ENCODE results near the gene HSPA12B.
A peak's percentile ranks its signal among the peaks of the same experiment; 100 is the strongest.

The HSPA12B gene

GRCh38 chr20:3749087-3749688, 16.7 kb downstream of the HSPA12B start:
- no peak for DNase-seq (ENCODE audit: low read depth)

DNA sequence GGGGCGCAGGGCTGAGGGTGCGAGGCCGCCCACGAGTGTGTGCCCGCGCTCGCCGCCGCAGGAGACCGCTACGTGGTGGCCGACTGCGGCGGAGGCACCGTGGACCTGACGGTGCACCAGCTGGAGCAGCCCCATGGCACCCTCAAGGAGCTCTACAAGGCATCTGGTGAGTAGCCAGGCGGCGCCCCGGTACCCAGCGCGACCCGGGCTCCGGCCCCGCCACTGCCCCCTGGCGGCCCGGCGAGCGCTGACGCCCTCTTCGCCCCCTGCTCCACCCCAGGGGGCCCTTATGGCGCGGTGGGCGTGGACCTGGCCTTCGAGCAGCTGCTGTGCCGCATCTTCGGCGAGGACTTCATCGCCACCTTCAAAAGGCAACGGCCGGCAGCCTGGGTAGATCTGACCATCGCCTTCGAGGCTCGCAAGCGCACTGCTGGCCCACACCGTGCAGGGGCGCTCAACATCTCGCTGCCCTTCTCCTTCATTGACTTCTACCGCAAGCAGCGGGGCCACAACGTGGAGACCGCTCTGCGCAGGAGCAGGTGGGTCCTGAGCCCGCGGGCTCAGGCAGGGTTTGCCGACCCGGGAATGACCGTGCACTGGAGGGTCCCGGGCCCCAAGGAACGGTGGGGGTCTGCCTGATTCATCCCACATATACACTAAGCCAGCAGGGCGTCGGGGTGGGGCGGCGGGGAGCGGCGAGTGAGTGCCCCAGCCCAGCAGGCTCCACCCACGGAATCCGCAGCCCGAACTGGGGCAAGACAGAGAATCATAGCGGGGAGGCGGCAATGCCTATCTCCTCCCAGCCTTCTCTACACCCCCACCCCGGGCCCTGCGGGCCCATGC, 17.4 kb downstream of the HSPA12B start:
- DNase-seq (ENCODE audit: low read depth) = no peak

DNA sequence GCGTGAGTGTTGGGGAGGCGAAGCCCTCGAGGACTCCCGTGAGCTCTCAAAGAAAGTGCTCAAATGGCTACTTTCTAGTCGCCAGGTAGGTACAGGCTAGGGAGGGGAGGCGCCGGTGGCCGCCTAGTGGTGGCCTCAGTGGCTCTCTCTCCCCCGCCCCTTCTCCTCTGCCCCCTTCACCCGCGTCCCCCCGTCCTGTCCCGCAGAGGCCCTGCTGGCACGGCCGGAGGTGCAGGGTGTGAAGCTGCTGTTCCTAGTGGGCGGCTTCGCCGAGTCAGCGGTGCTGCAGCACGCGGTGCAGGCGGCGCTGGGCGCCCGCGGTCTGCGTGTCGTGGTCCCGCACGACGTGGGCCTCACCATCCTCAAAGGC, 18.8 kb downstream of the HSPA12B start:
- no peak for DNase-seq (ENCODE audit: low read depth)

GRCh38 chr20:3751675-3752385, 19.3 kb downstream of the HSPA12B start:
- peak; percentile 27 for DNase-seq (ENCODE audit: low read depth)

GRCh38 chr20:3752386-3752759, 19.9 kb downstream of the HSPA12B start:
- no peak for DNase-seq (ENCODE audit: low read depth)

GRCh38 chr20:3753098-3753497, 20.6 kb downstream of the HSPA12B start:
- peak; percentile 71 for DNase-seq (ENCODE audit: low read depth)

GRCh38 chr20:3753501-3754275, 21.2 kb downstream of the HSPA12B start:
- DNase-seq (ENCODE audit: low read depth) = no peak

GRCh38 chr20:3754276-3754630, 21.8 kb downstream of the HSPA12B start:
- no peak for DNase-seq (ENCODE audit: low read depth)

DNA sequence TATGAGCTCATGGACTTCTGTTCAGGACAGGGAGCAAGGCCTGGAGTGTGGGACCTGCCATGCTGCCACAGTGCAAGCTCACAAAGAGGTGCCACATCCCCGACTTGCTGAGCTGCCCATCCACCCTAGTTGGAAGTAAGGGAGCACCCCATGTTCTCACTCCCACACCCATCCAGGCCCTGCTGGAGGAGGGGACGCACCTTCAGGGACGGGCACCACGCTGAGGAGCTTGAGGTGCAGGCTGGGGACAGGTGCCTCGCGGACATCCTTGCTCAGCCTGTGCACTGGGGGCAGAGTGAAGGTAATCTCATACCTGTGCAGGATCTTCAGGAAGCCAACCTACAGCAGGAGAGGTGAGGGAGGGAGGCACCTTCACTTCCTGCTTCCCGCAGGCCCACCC, 22.8 kb downstream of the HSPA12B start:
- no peak for DNase-seq (ENCODE audit: low read depth)

DNA sequence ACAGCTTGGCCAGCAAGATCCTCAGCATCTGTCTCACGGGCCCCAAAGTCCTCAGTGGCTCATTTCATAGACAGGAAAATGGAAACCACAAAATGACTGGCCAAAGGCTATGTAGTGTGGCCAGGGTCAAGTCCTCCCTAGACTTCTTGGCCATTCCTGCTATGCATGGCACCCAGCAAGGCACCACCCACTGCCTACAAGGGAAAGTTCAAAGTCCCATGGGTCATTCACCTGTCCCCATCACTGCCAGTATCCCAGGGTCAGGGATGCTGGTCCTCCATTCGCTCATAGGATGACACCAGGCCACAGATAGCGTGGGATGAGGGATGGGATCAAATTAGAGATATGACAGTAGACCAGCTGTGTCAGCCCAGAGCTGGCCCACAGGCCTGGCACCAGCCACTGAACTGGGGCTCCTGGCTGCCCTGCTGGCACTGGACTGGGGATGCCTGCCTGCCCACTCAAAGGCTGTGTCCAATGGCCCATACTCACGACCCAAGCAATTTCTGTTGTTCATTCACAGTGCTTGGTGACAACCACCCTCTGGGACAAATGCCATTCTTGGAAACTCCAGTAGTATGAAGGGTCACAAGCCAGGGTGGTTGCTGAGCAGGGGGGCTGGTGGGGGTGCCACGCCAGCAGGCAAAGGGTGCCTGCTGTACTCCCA, 23.5 kb downstream of the HSPA12B start:
- DNase-seq (ENCODE audit: low read depth) = no peak

DNA sequence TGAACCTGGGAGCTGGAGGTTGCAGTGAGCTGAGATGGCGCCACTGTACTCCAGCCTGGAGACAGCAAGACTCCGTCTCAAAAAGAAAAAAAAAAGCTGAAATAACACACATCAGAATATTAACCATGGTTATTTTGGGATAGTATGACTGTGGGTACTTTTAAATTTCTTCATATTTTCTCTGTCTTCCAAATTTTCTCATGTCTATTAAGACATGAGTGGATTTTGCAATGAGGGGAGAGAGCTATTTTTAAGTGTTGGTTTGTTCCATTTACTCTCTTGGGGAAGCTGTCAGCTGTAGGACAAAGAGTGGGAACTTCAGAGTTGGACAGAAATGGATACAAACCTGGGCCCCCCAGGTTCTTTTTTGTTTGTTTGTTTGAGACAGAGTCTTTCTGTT, 24.8 kb downstream of the HSPA12B start:
- DNase-seq (ENCODE audit: low read depth) = no peak

GRCh38 chr20:3758566-3758965, 26.1 kb downstream of the HSPA12B start:
- DNase-seq (ENCODE audit: low read depth) = no peak

GRCh38 chr20:3759316-3759823, 26.9 kb downstream of the HSPA12B start:
- no peak for DNase-seq (ENCODE audit: low read depth)

- DNase-seq (ENCODE audit: low read depth) = no peak
These were observed 27.4 kb downstream of the HSPA12B start for GRCh38 chr20:3759884-3760283.

- no peak for DNase-seq (ENCODE audit: low read depth)
These were observed 28.3 kb downstream of the HSPA12B start for GRCh38 chr20:3760655-3761348.

- DNase-seq (ENCODE audit: low read depth) = no peak
These were observed 31.5 kb downstream of the HSPA12B start for GRCh38 chr20:3763671-3764601.

DNA sequence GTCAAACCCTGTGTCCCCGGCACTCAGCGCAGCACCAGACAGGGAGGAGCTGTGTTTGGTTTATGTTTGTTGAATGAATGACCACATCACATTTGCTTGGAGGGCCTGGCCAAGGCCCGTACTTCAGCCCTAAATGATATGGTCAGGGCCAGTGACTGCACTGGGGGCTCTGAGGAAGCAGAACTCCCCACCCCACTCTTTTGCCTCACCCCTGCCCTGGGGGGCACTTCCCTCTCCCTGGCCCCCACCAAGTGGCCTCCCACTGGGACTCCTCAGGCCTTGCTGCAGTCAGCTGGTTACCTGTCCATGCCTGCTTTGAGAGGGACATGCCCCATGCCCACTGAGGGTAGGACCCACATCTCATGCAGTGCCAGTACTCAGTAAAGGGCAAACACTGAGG, 32.2 kb downstream of the HSPA12B start:
- no peak for DNase-seq (ENCODE audit: low read depth)

DNA sequence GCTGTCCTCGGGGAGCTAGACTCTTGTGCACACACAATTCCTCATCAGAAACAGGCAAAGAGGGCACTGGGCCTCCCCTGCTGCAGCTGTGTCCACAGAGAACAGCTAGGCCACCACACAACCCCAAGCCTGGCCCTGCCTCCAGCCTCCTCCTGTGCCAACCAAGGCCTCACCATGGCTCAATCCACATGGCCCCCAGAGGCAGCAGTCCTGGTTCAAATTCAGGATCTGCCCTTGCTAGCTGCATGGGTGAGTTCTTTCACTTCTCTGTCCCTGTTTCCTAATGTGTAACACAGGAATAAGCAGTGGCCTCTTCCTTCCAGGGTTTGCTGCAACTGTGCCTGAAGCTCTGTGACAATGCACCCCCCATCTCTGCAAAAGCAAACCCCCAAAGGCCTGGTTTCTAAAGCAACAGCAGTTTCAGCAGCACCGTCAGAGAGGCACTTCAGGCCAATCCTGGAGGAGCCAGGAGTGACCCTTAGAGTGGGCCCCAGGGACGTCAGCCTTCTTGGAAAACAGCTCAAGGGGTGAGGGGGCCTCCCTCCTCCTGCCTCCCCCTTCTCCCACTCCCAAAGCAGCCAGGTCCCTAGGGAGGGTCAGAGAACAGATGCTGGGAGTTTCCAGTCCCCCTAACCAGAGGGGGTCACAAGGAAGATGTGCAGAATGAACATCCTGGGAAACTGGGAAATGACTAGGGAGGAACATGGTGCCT, 32.8 kb downstream of the HSPA12B start:
- no peak for DNase-seq (ENCODE audit: low read depth)

DNA sequence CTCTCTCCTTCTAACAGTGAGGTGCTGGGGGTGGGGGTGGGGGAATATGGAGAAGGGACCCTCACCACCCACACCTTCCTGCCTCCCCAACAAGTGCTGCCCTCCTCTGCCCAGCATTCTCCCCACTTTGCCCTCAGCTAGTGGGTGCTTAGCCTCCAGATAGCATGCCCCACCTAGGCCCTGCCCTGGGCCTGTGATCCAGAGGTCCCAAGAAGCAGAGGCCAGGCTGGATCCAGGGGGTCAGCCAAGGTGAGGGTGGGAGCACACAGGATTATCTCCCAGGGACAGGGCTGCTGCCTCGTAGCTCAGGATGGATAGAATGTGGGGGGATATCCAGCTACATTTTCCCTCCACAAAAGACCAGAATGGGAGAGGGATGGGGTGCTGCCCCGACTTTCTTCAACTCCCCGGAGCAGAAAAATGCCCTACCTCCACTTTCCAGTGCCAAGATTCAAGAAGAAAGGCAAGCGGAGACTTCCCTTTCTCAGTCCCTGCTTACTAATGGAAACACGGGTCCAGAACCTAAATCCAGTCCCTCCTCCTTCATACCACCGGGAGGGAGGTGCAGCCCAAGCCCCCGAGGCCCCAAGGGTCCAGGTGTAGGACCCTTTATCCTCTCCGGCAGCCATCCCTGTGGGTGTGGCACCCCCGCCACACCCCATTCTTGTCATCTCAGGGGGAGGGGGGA, 34.1 kb downstream of the HSPA12B start:
- DNase-seq (ENCODE audit: low read depth) = no peak
